GM18507 (cell line): ENCODE measurements around the gene PBX4.

Experiments
- DNase-seq: peaks from one replicate; pipeline ENCODE4 v3.0.0; 2011; ENCODE audit warnings: low read depth; ENCODE audit not compliant: insufficient read length; ENCODE audit errors: extremely low spot score
- FAIRE-seq: peaks from 2 replicates; lab custom pipeline; 2011; peaks lifted over from hg19 to GRCh38; lab: Jason Lieb, UNC

PBX4 gene

GRCh38 chr19:19513682-19514081 lies 104.8 kb downstream of the PBX4 start:
- FAIRE-seq (no peak), DNase-seq (no peak)
